Stimulated activated CD4-positive, alpha-beta T cell treated with anti-CD3 and anti-CD28 coated beads, Interleukin-15, amount 100 ng/mL, for 48 hours (primary cell): Measurements from ENCODE around the gene C1orf74.
"Not testable (repeated sequence)": the region's sequence is repeated elsewhere in the genome, so short reads cannot be mapped to it uniquely, and the experiment has no call there.

Experiments used
- DNase-seq, 2 donors: peaks; one replicate each; pipeline ENCODE4 v3.0.0-alpha.2; 2020; ENCODE audit warnings: low read depth in 2 of 2

The C1orf74 gene

DNA sequence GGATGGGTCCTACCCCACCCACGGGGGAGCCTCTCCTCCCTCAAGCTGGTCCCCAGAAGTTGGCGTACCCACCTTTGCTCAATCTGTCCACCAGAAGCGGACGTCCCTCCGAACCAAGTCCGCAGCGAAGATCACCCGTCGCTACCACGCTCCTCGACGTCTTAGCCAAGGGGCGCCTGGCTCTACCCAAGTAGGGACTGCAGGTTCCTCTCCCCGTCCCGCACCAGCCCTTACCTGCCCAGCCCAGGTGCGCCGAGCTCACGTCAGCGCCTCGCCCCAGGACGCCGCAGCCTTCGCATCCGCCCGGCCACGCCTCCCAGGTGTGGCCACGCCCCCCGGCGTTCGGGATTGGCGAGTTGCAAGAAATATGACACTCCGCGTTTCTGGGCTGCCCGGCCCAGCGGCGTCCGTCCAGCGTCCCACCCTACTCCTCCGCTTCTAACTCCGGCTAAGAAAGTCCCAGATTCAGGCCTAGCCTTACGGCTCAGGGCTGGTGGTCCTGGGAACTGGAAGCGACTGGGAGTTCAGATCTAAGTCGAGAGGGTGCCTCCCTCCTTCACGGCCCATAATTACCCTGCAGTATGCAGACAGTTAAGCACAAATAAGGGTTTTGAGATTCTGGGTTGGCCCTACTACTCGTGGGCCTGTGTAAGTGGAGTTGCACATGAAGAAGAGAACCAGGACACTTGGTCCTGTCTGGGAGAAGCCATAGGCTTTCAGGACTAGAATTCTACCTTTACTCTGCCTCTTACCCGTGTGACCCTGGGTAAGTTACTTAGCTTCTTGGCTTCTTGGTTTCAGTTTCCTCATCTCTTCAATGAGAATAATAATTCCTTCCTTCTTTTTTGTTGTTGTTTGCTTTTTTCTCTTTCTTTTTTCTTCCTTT lies 21.8 kb upstream of the C1orf74 start, which contains the start of gene IRF6:
TSS of gene IRF6 (minus strand) at position 268 of the 886 bp plus-strand sequence. CDS start 4,729 bp downstream, outside the sequence.
- DNase-seq, result peak in 1 of 2 donors; percentile 54

DNA sequence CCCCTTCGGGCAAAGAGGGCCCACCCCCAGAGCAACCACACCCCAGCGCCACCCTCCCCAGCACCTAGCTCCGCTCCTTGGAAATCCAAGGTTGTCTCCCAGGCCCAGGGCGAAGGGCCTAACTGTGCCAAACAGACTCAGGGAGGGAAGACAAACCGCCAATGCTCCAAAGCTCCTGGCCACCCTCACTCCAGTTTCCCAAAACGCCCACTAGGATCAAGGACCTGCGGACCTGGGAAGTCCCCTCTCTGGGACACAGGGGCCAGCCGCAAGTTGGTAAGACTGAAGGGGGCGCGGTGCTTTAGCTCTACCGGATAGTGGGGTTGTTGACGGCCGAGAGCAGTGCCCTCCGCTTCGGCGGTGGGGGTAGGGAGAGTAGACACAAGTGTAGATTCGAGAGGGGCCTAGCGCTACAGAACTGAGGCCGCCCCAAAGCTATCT lies 21.0 kb upstream of the C1orf74 start:
- DNase-seq, result no peak

DNA sequence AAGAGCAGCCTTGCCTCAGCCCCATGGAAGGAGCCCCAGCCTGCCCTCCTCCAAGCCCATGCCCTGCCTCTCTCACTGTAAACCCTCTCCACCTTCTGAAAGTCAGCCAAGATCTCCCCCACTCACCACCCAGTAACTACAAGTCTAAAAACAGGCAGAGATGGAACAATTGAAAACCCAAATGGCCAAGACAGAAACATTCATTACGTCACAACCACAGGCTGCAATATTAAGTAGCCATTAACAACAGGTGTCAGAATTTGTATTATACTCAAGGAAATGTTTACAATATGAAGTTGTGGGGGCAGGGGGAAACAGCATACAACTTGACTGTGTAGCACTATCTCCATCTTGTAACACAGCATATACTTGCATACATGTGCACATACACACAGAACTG lies 19.2 kb upstream of the C1orf74 start:
- DNase-seq, result no peak

DNA sequence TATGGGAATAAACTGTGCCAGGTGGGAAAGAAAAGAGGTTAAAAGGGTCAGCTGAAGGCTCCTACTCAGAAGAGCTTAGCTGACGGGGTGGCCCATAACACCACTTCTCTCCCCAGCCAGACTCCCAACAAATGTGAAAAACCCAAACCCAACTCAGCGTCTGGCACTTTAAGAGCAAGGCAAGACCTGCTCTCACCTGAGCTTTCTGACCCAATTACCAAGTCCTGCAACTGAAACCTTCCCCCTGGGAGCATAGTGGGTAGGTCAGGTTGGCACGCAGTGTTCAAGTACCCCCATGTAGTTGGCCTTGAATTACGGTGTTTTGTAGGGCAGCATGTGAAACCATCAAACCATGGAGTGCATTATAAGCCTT lies 18.4 kb upstream of the C1orf74 start:
- DNase-seq, result no peak

DNA sequence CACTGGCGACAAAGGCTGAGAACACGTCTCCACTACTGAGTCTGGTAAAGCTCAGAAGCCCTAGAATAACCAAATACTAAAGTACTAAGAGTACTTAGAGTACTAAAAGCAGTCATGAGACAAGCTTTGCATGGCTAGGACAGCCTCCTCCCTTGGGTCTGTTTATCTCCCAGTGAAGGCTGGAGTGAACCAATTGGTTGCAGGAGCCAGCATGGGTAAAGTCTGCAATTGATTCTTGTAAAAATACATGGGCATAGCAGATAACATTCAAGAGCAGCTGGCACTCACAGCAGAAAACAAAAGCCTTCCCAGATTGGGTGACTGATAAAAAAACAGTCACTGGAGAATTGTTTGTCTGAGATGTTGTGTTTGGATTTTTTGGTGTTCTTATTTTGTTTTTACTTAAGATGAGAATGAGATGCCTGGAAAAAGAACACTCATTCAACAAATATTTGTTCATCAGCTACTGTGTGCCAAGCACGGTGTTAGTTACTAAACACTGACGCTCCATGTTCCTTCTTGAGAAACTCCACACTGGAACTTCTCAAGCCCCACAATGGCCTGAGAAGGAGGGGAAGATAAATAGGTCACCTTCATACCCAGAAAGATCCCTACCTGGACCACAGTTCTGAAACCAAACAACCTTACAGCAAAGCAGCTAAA lies 17.9 kb upstream of the C1orf74 start:
- DNase-seq, result no peak

DNA sequence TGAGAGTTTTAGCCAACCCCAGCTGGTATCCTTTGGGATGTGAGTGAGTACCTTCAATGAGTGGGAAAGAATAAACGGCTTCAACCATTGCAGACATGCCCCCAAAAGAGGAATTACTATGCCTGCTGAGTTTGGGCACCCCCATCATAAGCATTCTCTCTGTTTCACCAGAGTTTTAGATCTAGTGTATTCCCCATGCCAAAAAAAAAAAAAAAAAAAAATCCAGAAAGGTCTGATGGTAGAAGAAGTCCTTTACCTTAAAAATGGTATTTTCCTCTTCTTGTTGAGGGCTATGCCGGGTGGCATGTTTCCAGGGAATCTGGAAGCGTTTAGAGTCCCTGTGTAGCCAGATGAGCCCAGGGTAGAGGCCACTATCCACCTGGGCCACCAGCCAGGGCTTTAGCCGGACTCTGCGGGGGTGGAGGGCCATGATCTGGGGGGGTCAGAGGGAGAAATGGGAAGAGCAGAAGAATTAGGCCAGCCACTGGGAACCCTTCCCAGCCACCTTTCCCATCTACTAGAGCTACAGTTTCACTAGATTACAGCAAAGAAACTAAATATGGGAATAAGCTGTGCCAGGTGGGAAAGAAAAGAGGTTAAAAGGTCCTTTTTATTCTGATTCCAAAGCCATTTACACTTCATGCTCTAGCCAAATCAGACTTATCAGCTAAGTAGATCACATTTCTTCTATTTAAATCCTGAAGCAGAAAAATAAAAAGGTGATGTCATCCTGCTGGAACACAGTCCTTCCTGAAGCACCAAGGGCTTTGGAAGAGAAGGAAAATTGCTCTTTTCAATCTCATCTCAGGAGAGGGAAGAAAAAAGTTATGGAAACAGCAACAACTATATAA lies 16.9 kb upstream of the C1orf74 start:
- no peak for DNase-seq

DNA sequence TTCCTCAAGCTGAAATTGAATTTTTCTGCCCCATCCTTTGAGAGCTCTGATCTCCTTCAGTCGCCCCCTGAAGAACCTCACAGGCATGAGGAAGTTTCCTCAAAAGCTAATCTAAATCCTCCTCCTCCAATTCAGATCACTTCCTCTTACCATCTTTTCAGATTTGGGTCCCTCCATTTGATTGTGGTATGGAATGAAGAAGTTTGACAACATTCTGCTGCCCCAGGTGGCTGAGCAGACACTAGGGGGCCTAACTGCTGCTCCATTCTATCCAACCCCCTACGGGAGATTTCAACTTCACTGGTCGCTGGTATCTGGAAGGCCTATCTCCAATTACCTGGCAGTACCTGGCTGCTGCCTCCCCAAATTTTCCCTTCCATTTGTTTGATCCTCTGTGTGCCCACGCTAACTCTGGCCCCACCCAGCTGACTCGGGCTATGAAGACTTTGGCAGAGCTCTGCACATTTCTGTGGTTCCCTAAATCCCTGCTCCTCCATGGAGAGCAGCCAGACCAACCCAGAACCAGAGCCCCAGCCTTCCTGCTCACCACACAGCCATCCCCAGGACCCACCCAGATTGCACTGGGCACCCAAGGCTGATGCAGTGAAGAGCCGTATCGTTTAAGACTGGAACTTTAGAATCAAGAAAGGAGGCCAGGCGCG lies 13.8 kb upstream of the C1orf74 start:
- DNase-seq, result no peak

DNA sequence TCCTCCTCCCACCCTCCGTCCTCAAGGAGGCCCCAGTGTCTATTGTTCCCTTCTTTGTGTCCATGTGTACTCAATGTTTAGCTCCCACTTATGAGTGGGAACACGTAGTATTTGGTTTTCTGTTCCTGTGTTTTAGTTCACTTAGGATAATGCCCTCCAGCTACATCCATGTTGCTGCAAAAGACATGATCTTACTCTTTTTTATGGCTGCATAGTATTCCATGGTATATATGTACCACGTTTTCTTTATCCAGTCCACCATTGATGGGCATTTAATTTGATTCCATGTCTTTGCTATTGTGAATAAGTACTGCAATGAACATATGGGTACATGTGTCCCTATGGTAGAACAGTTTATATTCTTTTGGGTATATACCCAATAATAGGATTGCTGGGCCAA lies 9.4 kb upstream of the C1orf74 start:
- not testable (repeated sequence) for DNase-seq

DNA sequence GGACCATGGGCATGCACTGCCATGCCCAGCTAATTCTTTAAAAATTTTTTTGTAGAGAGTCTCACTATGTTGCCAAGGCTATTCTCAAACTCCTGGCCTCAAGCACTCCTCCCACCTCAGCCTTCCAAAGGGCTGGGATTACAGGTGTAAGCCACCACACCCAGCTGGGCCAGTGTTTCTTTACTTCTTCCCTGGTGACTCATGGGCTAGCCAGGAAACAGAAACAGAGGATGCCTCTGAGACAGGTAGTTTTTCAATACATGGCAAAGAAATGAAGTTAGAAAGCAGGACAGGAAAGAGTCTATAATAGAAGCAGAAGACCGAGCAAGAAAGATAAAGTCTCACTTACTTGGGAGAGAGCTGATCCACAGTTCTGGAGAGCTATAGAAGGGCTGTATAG lies 7.6 kb upstream of the C1orf74 start:
- DNase-seq, result no peak

DNA sequence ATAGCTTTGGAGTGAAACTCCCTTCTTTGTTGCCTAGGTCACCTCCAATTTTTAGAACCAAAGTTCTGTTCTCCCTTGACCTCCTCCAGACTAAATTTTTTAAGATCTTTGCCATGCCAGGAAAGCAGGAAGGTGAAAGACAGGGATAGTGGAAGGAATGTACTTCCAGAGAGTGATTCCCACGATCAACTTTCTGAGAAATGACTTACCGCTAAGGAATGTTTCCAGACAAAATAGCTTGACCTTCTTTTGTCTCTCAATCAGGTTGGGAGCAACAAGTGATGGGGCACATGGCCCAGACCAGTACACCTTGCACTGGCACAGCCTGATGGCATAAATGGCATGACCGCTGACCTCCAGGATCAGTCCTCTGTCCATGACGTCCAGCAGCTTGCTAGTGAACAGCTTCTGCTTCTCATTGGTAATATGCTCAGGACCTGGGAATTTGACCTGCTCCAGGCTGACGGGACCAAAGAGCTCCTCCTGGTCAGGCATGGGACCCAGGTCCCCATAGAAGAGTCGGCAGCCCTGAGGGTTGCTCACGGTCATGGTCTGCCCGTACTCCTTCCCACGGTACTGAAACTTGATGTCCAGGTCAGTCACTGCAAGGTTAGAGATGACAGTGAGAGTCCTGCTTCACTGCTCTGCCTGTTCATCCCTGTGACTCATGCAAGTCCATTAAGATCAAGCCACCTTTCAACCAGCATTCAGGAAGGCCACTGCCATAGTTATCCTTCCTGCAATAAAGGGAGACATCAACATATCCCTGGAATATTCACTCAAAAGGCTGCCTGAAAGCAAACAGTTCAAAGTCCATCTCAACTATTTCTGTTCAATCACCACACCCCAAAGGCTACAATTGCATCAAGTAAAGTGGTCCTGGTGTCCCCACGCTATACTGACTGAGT lies 6.2 kb upstream of the C1orf74 start:
- no peak for DNase-seq

DNA sequence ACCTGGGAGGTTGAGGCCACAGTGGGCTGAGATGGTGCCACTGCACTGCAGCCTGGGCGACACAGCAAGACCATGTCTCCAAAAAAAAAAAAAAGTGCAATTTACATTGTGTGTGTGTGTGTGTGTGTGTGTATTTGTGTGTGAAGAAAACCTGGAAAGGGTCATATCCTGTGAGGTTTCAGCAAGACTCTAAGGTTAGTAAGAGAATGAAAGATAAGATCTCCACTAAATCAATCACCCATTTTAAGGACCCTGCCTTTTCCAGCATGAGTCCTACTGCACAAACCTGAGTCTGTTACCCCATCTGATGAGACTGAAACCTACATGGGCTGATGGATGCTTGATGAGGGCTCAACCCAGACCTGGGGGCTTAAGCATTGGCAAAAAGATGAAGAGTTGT lies 4.9 kb upstream of the C1orf74 start:
- DNase-seq, result no peak

DNA sequence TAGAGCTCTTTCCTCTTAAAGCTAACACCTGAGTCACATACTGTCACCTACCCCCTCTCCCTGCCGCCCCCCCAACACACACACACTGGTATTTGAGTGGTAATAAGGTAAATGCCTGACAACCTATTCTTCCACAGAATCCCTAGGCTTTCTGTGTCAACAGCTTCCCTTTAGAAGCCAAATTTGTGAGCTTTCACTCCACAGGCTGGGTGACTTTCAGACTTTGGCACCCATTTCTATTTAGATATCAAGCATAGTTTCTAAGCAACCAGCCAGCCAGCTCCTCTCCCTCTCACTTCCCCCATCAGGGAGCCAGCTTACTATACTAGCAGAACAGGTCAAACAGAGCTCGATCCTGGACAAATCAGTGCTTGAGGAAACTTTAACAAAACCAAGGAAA lies 3.2 kb upstream of the C1orf74 start:
- DNase-seq, result no peak

DNA sequence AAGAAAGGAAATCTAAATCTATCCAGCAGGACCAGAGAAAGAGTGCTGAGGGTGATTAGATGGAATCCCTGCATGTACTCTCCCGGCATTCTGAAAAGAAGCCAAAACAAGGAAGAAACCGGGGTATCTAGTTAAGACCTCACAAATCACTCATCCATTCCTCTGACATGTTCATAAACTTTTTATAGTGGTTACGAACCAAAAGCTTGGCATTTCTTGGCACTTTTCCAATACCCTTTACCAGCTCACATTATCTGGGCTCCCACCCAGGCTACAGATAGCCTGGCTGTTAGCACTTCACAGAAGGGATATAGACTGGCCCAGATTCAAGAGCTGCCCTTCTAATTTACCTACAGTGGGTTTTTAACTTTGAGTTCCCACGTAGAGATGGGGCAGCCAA lies 1.8 kb upstream of the C1orf74 start:
- DNase-seq, result no peak

DNA sequence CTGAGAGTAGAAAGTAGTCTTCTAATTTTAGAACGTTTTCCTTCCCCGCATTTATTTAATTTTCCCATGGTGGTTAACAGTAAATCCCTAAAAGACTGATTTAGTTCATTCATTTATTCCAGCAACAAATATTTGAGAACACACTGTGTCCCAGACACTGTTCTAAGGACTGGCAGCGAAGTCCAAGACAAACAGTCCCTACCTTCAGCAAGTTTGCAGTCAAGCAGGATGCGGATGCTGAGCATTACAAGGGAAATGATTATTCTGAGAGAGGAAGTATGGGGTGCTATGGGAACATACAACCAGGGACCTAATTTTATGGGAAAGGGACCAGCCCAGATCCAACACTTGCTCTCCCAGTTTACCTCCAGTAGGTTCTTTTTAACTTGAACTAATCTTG lies 1.2 kb upstream of the C1orf74 start:
- DNase-seq, result no peak

DNA sequence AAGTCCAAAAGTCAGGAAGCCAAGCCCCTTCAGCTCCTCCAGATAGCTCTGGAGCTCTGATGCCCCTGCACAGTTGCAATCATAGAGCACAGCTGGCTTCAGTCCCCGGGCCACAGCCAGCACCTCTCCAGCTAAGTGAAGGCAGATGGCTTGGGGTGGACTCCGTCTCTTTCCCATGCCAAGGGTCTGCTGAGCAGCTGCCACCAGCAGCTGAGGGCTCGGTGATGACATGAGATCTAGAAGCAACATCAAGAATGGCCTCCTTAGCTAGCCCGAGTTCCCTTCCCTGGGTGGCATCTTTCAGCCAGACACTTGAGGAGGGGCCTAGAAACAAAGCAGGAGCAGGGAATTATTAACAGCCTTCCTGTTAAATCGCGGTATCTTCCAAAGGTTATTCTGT lies 973 bp downstream of the C1orf74 start:
- DNase-seq, result no peak

DNA sequence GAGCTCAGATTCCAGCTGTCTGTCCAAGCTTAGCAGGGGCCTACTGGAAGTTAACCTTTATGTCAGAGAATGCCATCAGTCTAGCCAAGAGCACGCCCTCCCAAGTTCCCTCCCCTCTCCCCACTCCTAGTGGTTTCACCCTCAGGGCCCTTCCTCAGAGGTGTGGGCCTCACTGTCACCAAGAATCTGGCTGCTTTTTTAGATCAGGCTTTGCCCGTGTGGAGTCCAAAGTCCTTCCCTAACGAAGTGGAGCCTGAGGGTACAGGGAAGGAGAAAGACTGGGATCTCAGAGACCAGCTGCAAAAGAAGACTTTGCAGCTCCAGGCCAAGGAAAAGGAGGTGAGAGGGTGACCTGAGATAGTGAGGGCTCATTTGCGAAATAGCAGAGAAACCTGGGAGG lies 4.1 kb downstream of the C1orf74 start:
- no peak for DNase-seq

DNA sequence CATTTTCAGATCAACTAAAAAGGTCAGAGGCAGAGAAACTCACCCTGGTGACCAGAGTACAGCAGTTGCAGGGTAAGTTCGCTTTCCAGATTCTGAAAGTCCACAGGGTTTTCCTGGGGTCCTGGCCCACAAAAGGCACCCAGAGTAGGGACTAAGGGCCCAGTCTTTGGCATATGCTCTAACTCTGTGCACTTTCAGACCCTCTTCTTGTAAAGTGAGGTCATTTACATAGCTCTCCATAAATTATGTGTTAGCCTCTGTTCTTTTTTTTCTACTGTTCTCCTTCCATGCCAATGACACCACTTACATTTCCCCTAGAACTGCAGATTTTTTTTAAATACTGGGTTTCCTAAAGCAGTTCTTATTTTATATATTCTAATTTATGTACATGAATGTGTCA lies 6.3 kb downstream of the C1orf74 start:
- DNase-seq, result no peak

DNA sequence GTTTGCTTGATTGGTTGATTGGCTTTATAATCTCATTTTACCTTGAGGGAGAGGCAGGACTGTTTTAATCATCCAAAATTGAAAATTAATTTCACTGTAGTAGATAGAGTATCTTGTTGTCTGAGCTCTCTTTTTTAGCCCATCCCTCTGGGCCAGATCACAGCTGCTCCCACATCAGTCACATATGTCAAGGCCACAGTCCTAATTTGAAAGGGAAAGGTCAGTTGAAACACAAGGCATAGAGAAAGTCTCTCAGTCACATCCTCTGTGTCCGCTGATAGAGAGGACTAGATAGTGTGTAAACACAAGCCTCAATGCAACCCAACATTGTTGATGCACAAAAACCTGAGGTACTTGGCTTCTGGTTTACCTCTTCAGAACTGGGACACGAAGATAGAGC lies 6.8 kb downstream of the C1orf74 start:
- no peak for DNase-seq

DNA sequence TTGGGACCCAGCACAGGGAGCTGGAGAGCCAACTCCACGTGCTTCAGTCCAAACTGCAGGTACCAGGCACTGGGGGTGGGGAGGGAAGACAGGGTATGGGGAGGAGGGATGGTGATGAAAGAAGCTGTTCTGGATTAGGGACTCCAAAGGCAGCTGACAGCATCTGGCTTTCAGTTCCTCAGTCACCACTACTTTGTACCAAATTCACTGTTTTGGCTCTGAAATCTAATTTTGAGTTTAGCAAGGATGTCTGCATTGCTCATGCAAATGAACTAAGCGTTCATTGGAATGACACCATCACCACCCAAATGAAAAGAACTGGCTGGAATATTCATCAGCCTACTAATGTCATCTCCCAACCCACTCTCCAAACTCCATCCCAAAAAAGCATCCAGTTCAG lies 8.7 kb downstream of the C1orf74 start:
- no peak for DNase-seq

DNA sequence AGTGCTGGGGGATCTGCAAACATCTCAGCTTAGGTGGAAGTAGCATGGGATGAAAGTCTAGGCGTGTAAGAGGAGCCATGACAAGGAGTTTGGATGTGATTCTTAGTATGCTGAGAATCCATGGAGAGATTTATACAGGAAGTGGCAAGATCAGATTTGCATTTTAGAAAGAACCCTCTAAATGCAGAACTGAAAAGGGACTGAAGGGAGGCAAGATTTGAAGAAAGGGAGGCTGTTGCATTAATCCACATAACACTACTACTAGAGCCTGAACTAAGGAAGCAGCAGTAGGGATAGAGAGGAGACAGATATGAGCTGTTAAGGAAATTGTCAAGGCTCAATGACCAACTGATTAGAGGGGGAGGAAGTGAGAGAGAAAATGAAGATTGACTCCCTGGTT lies 9.8 kb downstream of the C1orf74 start:
- no peak for DNase-seq

DNA sequence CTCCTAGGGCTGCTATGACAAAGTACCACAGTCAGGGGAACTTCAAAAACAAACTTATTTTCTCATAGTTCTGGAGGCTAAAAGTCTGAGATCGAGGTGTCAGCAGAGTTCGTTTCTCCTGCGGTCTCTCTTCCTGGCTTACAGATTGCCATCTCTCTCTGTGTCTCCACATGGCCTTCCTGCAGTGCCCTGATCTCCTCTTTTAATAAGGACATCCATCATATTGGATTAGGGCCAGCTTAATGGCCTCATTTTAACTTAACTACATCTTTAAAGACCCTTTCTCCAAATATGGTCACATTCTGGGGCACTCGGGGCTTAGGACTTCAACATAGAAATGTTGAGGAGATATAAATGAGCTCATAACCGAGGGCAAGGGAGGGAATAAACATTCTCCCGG lies 12.2 kb downstream of the C1orf74 start:
- DNase-seq, result no peak
